A673 (cell line): ENCODE measurements around the gene SP2. TPM values are rescaled to one million over a fixed set of nuclear protein-coding genes. Genes with fewer than 3 reads are reported as not detected.
"Not testable (repeated sequence)": the region's sequence is repeated elsewhere in the genome, so short reads cannot be mapped to it uniquely, and the experiment has no call there.

Experiments used
- BruUV-seq: library from RNA; stranded (reverse); fragments of 400-500 nt; replicated peaks from 2 replicates; lab custom pipeline; 2021; lab: Mats Ljungman, UMichigan
- CTCF ChIA-PET: fragments of 300-600 bp; sonication (Branson Sonifier 250); formaldehyde crosslinking; loops from one replicate; lab custom pipeline; 2022; ENCODE audit warnings: antibody characterized with exemption; lab: Charles Lee
- POLR2A ChIA-PET: fragments of 300-600 bp; sonication (Branson Sonifier 250); formaldehyde crosslinking; loops from one replicate; lab custom pipeline; 2022; ENCODE audit warnings: antibody characterized with exemption; ENCODE audit not compliant: low non-redundant PET; lab: Charles Lee
- DNase-seq: peaks from one replicate; pipeline ENCODE4 v3.0.0-alpha.2; 2015; ENCODE audit warnings: low spot score
- H3K27ac ChIP-seq: fragments of 200-600 bp; sonication (generic); 2 replicates; pipeline ENCODE4 v1.5.1; 2016; ENCODE audit warnings: mixed run types, low read depth, mild to moderate bottlenecking, mixed read lengths, antibody characterized with exemption, low read length; ENCODE audit not compliant: poor library complexity, severe bottlenecking
- H3K27me3 ChIP-seq: fragments of 200-600 bp; sonication (generic); replicated peaks from 2 replicates; pipeline ENCODE4 v1.6.1; 2017; ENCODE audit warnings: mixed run types, low read depth, mild to moderate bottlenecking, mixed read lengths, antibody characterized with exemption, low read length; ENCODE audit not compliant: insufficient read depth, poor library complexity
- H3K36me3 ChIP-seq: fragments of 200-600 bp; sonication (generic); 2 replicates; pipeline ENCODE4 v1.6.1; 2016; ENCODE audit warnings: mixed run types, mild to moderate bottlenecking, mixed read lengths, antibody characterized with exemption, low read length; ENCODE audit not compliant: insufficient read depth, poor library complexity, severe bottlenecking
- H3K4me1 ChIP-seq: fragments of 200-600 bp; sonication (generic); 2 replicates; pipeline ENCODE4 v1.6.1; 2017; ENCODE audit warnings: mixed run types, mild to moderate bottlenecking, mixed read lengths, antibody characterized with exemption, low read length; ENCODE audit not compliant: insufficient read depth, poor library complexity, severe bottlenecking
- H3K4me3 ChIP-seq: fragments of 200-600 bp; sonication (generic); 2 replicates; pipeline ENCODE4 v1.5.1; 2016; ENCODE audit warnings: low read depth, mixed run types, mild to moderate bottlenecking, mixed read lengths, low read length; ENCODE audit not compliant: poor library complexity, severe bottlenecking
- H3K9me3 ChIP-seq: fragments of 200-600 bp; sonication (generic); 2 replicates; pipeline ENCODE4 v1.6.1; 2016; ENCODE audit warnings: mixed run types, low read depth, mild to moderate bottlenecking, mixed read lengths, antibody characterized with exemption, low read length; ENCODE audit not compliant: poor library complexity, severe bottlenecking
- CTCF ChIP-seq: fragments of 300-800, 200-600 bp; sonication (generic); conservative IDR thresholded peaks from 2 replicates; pipeline ENCODE4 v1.5.1; 2017; ENCODE audit warnings: low read depth, mild to moderate bottlenecking, antibody characterized with exemption, low read length, moderate library complexity, mixed read lengths
- EZH2 ChIP-seq: fragments of 200-600 bp; sonication (generic); IDR thresholded peaks from 2 replicates; pipeline ENCODE4 v1.6.1; 2017; ENCODE audit warnings: borderline replicate concordance, low read depth, mild to moderate bottlenecking, mixed read lengths, antibody characterized with exemption, low read length; ENCODE audit not compliant: poor library complexity, severe bottlenecking
- intact Hi-C: fragments of 100-400 bp; cut with micrococcal nuclease; formaldehyde crosslinking; loops from one replicate; pipeline ENCODE4 v1.10.0; 2022; ENCODE audit not compliant: unreplicated experiment
- total RNA-seq: library from RNA; stranded (reverse); gene quantifications from 2 replicates; pipeline ENCODE4 v1.2.3, GENCODE V29; 2021

The SP2 gene
- total RNA-seq, 1 experiment from 2014 or later: 19.5 TPM

- DNase-seq: no peak
- H3K4me1 ChIP-seq: no peaks in the 10 kb centered on the region
- no TSS peak for BruUV-seq
- no peaks in the 10 kb centered on the region for H3K9me3 ChIP-seq
- H3K27ac ChIP-seq: no peak overlapping the region
- peaks cover 9% of the 10 kb centered on the region for H3K36me3 ChIP-seq
- H3K27me3 ChIP-seq: no peaks in the 10 kb centered on the region
- TF ChIP-seq EZH2 (no peak), CTCF (no peak)
- POLR2A ChIA-PET: no interaction called here
- CTCF ChIA-PET: no interaction called here
- intact Hi-C loops: no loop called here
- H3K4me3 ChIP-seq: no peak overlapping the region
Measured at GRCh38 chr17:47931848-47932247, 35.8 kb downstream of the SP2 start.

- intact Hi-C loops: no loop called here
- Histone ChIP-seq H3K4me3 (no peak overlapping the region), H3K4me1 (no peaks in the 10 kb centered on the region), H3K9me3 (no peaks in the 10 kb centered on the region), H3K27ac (no peak overlapping the region), H3K36me3 (peaks cover 2% of the 10 kb centered on the region), H3K27me3 (no peaks in the 10 kb centered on the region)
- TF ChIP-seq EZH2 (no peak), CTCF (no peak)
- BruUV-seq: no TSS peak
- ChIA-PET POLR2A (no interaction called here), CTCF (interaction anchor here (0.9 kb wide), 1 partner anchor 12 kb away, joined by 3 read pairs; no protein-coding TSS in a partner anchor)
- DNase-seq: no peak
Measured at GRCh38 chr17:47934856-47935255, 38.8 kb downstream of the SP2 start.

- BruUV-seq, intact Hi-C loops, POLR2A ChIA-PET, DNase-seq, H3K9me3 ChIP-seq, H3K27me3 ChIP-seq, H3K27ac ChIP-seq, H3K4me3 ChIP-seq, H3K4me1 ChIP-seq, H3K36me3 ChIP-seq: not testable (repeated sequence)
- CTCF ChIA-PET: interaction anchor here (0.9 kb wide), 1 partner anchor 11 kb away, joined by 3 read pairs; no protein-coding TSS in a partner anchor
Measured at GRCh38 chr17:47935468-47935867, 39.4 kb downstream of the SP2 start.

- CTCF ChIA-PET: interaction anchor here (0.9 to 1.2 kb wide), 2 partner anchors 11 kb away, joined by 3 to 4 read pairs; no protein-coding TSS in a partner anchor
- no peak overlapping the region for H3K27ac ChIP-seq
- intact Hi-C loops: no loop called here
- POLR2A ChIA-PET: no interaction called here
- H3K36me3 ChIP-seq: no peaks in the 10 kb centered on the region
- H3K27me3 ChIP-seq: no peaks in the 10 kb centered on the region
- TF ChIP-seq CTCF (no peak), EZH2 (no peak)
- H3K4me3 ChIP-seq: no peak overlapping the region
- peak; percentile 60 for DNase-seq
- no TSS peak for BruUV-seq
- H3K4me1 ChIP-seq: no peaks in the 10 kb centered on the region
- H3K9me3 ChIP-seq: no peaks in the 10 kb centered on the region
Measured at GRCh38 chr17:47935961-47936360, 39.9 kb downstream of the SP2 start.
